SJCRH30 (cell line): ENCODE results near the gene PLAC9. TPM values are rescaled to one million over a fixed set of nuclear protein-coding genes. Genes with fewer than 3 reads are reported as not detected.
A peak's percentile ranks its signal among the peaks of the same experiment; 100 is the strongest.

Source experiments
- DNase-seq, 2 experiments: peaks; one replicate each; pipeline ENCODE4 v3.0.0-alpha.2; 2015 to 2020
- H3K27ac ChIP-seq: fragments of 250-450 bp; sonication (Bioruptor Pico); 2 replicates; pipeline ENCODE4 v1.5.1; 2020; ENCODE audit warnings: mild to moderate bottlenecking, moderate library complexity
- H3K27me3 ChIP-seq: fragments of 250-450 bp; sonication (Bioruptor Pico); 2 replicates; pipeline ENCODE4 v1.5.1; 2020; ENCODE audit warnings: mild to moderate bottlenecking, moderate library complexity
- H3K36me3 ChIP-seq: fragments of 250-450 bp; sonication (Bioruptor Pico); 2 replicates; pipeline ENCODE4 v1.5.1; 2020; ENCODE audit warnings: mild to moderate bottlenecking, moderate library complexity
- H3K4me1 ChIP-seq: fragments of 250-450 bp; sonication (Bioruptor Pico); 2 replicates; pipeline ENCODE4 v1.5.1; 2020; ENCODE audit warnings: mild to moderate bottlenecking, moderate library complexity
- H3K4me3 ChIP-seq: fragments of 250-450 bp; sonication (Bioruptor Pico); 2 replicates; pipeline ENCODE4 v1.5.1; 2020; ENCODE audit warnings: mild to moderate bottlenecking, moderate library complexity
- H3K9me3 ChIP-seq: fragments of 250-450 bp; sonication (Bioruptor Pico); replicated peaks from 2 replicates; pipeline ENCODE4 v1.5.1; 2020; ENCODE audit warnings: mild to moderate bottlenecking, moderate library complexity
- total RNA-seq: library from RNA; depleted of rRNA; stranded (reverse); fragments of >200 nt; shearing (Covaris generic); gene quantifications from 2 replicates; pipeline ENCODE4 v1.2.3, GENCODE V29; 2014

Gene PLAC9
- total RNA-seq, 1 experiment from 2014 or later, result 4.7 TPM

- H3K27ac ChIP-seq, result no peak overlapping the region
- H3K4me1 ChIP-seq, result peaks cover 4% of the 10 kb centered on the region
- H3K9me3 ChIP-seq, result no peaks in the 10 kb centered on the region; the same call in 1 of the 2 replicates
- DNase-seq, result no peak
- H3K4me3 ChIP-seq, result no peak overlapping the region
- peaks cover 4% of the 10 kb centered on the region; the same call in 1 of the 2 replicates for H3K36me3 ChIP-seq
- no peaks in the 10 kb centered on the region for H3K27me3 ChIP-seq
Observed at GRCh38 chr10:80148166-80148805, 15.8 kb downstream of the PLAC9 start.

GRCh38 chr10:80149123-80149522 is 16.6 kb downstream of the PLAC9 start:
- Histone ChIP-seq H3K4me1 (peaks cover 4% of the 10 kb centered on the region), H3K9me3 (no peaks in the 10 kb centered on the region; the same call in 1 of the 2 replicates), H3K4me3 (no peak overlapping the region), H3K27ac (no peak overlapping the region), H3K36me3 (peaks cover 4% of the 10 kb centered on the region; the same call in 1 of the 2 replicates), H3K27me3 (no peaks in the 10 kb centered on the region)
- DNase-seq, result no peak

- Histone ChIP-seq H3K4me1 (peaks cover 4% of the 10 kb centered on the region), H3K36me3 (peaks cover 4% of the 10 kb centered on the region; the same call in 1 of the 2 replicates), H3K27ac (no peak overlapping the region), H3K4me3 (no peak overlapping the region), H3K9me3 (no peaks in the 10 kb centered on the region; the same call in 1 of the 2 replicates), H3K27me3 (no peaks in the 10 kb centered on the region)
- DNase-seq, result no peak
Observed at GRCh38 chr10:80150172-80150571, 17.6 kb downstream of the PLAC9 start.

- DNase-seq, result no peak
- Histone ChIP-seq H3K27me3 (no peaks in the 10 kb centered on the region), H3K4me1 (peaks cover 1% of the 10 kb centered on the region; the same call in 1 of the 2 replicates), H3K27ac (no peak overlapping the region), H3K36me3 (peaks cover 8% of the 10 kb centered on the region), H3K4me3 (no peak overlapping the region), H3K9me3 (no peaks in the 10 kb centered on the region; the same call in 1 of the 2 replicates)
Observed at GRCh38 chr10:80152820-80153219, 20.3 kb downstream of the PLAC9 start.

GRCh38 chr10:80153460-80153859 is 20.9 kb downstream of the PLAC9 start:
- Histone ChIP-seq H3K27ac (no peak overlapping the region), H3K27me3 (no peaks in the 10 kb centered on the region), H3K4me1 (peaks cover 7% of the 10 kb centered on the region), H3K36me3 (peaks cover 8% of the 10 kb centered on the region), H3K9me3 (no peaks in the 10 kb centered on the region; the same call in 1 of the 2 replicates), H3K4me3 (no peak overlapping the region)
- no peak for DNase-seq

GRCh38 chr10:80154626-80154977 is 22.1 kb downstream of the PLAC9 start:
- H3K4me1 ChIP-seq, result peaks cover 17% of the 10 kb centered on the region
- DNase-seq, result no peak
- H3K36me3 ChIP-seq, result peaks cover 6% of the 10 kb centered on the region; the same call in 1 of the 2 replicates
- H3K9me3 ChIP-seq, result no peaks in the 10 kb centered on the region
- no peak overlapping the region for H3K27ac ChIP-seq
- no peaks in the 10 kb centered on the region for H3K27me3 ChIP-seq
- H3K4me3 ChIP-seq, result no peak overlapping the region

- peaks cover 5% of the 10 kb centered on the region; the same call in 1 of the 2 replicates for H3K36me3 ChIP-seq
- H3K27me3 ChIP-seq, result no peaks in the 10 kb centered on the region
- no peak for DNase-seq
- H3K9me3 ChIP-seq, result no peaks in the 10 kb centered on the region
- peaks cover 18% of the 10 kb centered on the region for H3K4me1 ChIP-seq
- H3K4me3 ChIP-seq, result no peak overlapping the region
- H3K27ac ChIP-seq, result no peak overlapping the region
Observed at GRCh38 chr10:80154978-80155695, 22.6 kb downstream of the PLAC9 start.

GRCh38 chr10:80155696-80156215 is 23.2 kb downstream of the PLAC9 start:
- H3K27ac ChIP-seq, result no peak overlapping the region
- H3K36me3 ChIP-seq, result peaks cover 4% of the 10 kb centered on the region; the same call in 1 of the 2 replicates
- H3K4me1 ChIP-seq, result peaks cover 18% of the 10 kb centered on the region

GRCh38 chr10:80156216-80156615 is 23.7 kb downstream of the PLAC9 start:
- Histone ChIP-seq H3K4me1 (peaks cover 18% of the 10 kb centered on the region), H3K9me3 (no peaks in the 10 kb centered on the region), H3K36me3 (peaks cover 4% of the 10 kb centered on the region; the same call in 1 of the 2 replicates), H3K4me3 (no peak overlapping the region), H3K27ac (no peak overlapping the region), H3K27me3 (no peaks in the 10 kb centered on the region)
- no peak for DNase-seq

More at GRCh38 chr10:80155696-80156215, 23.2 kb downstream of the PLAC9 start:
- no peaks in the 10 kb centered on the region for H3K27me3 ChIP-seq
- H3K4me3 ChIP-seq, result no peak overlapping the region
- DNase-seq, result no peak
- H3K9me3 ChIP-seq, result no peaks in the 10 kb centered on the region

GRCh38 chr10:80157561-80157960 is 25.0 kb downstream of the PLAC9 start:
- H3K36me3 ChIP-seq, result peaks cover 4% of the 10 kb centered on the region; the same call in 1 of the 2 replicates
- H3K4me3 ChIP-seq, result no peak overlapping the region
- H3K4me1 ChIP-seq, result peaks cover 18% of the 10 kb centered on the region
- H3K27ac ChIP-seq, result no peak overlapping the region
- no peak for DNase-seq
- H3K9me3 ChIP-seq, result no peaks in the 10 kb centered on the region
- no peaks in the 10 kb centered on the region for H3K27me3 ChIP-seq

GRCh38 chr10:80158126-80158525 is 25.6 kb downstream of the PLAC9 start:
- no peak for DNase-seq
- Histone ChIP-seq H3K27me3 (no peaks in the 10 kb centered on the region), H3K9me3 (no peaks in the 10 kb centered on the region), H3K4me3 (no peak overlapping the region), H3K27ac (peak overlapping the region; percentile 48), H3K36me3 (peaks cover 4% of the 10 kb centered on the region; the same call in 1 of the 2 replicates), H3K4me1 (peaks cover 18% of the 10 kb centered on the region)

GRCh38 chr10:80158598-80159127 is 26.1 kb downstream of the PLAC9 start:
- Histone ChIP-seq H3K27me3 (no peaks in the 10 kb centered on the region), H3K9me3 (no peaks in the 10 kb centered on the region), H3K36me3 (peaks cover 4% of the 10 kb centered on the region; the same call in 1 of the 2 replicates), H3K4me3 (no peak overlapping the region), H3K4me1 (peaks cover 18% of the 10 kb centered on the region), H3K27ac (peak overlapping the region; percentile 48)
- peak; percentile 93 to 97 for DNase-seq

GRCh38 chr10:80159166-80159873 is 26.8 kb downstream of the PLAC9 start:
- Histone ChIP-seq H3K9me3 (no peaks in the 10 kb centered on the region), H3K4me3 (no peak overlapping the region), H3K27ac (peak overlapping the region; percentile 48), H3K4me1 (peaks cover 22% of the 10 kb centered on the region), H3K36me3 (peaks cover 4% of the 10 kb centered on the region; the same call in 1 of the 2 replicates), H3K27me3 (no peaks in the 10 kb centered on the region)
- peak in 1 of 2 experiments; percentile 21 for DNase-seq
